Measurements from ENCODE around the gene GPC6.

The GPC6 gene

GRCh38 chr13:93624311-93624777 is 397.7 kb downstream of the GPC6 start:
- DNase-seq, result no peak

- DNase-seq, result no peak
Observed at GRCh38 chr13:93625536-93625935, 398.9 kb downstream of the GPC6 start.

GRCh38 chr13:93628136-93628797 is 401.7 kb downstream of the GPC6 start:
- DNase-seq, result no peak

DNA sequence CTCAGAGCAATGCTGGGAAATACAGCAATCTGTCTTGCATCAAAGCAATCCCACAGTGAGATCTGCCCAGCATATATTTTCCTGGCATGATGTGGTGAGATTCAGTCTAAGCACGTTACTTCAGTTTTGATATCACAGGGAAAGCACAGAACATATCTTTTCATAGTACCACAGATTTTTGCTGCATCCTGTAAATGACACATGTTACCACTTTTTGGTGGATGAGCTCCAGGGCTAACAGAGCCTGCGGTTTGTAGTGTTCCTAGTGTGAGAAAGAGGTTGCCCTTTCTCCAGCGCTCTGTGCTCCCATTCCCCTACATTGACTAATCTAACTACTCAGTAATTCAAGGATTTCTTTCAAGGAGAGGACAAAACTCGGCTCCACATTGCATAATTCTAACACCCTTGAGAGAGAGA is 409.0 kb downstream of the GPC6 start:
- DNase-seq, result no peak

DNA sequence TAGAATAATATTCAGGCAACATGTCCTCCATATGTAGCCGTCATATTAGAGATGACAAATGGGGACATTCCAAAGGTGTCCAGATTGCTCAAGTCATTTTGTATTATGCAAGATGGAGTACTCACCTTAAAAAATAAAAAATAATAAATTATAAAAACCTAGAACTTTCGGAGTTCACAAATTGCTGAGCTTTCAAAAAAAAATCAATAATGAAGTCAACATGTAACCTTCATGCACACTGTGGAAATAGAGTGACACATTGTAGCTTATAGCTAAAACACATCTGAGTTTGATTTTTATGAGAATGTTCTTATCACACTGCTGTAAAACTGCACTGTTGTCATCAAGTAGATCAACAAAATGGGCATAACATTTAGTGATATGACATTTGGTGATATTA is 411.2 kb downstream of the GPC6 start:
- DNase-seq, result no peak

DNA sequence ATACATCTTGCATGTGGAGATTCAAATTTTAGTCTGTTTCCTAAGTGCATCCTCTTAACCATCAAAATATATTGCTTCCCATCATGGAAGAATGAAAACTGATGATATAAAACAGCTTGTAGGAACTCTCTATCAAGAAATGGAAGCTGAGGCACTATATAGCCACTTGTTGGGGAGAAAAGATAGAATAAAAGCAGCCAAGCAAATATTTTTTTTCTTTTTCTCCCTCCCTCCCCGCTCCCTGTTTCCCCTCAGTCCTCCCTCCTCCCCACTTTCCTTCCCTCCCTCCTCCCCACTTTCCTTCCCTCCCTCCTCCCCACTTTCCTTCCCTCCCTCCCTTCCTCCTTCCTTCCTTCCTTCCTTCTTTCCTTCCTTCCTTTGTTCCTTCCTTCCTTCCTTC is 413.8 kb downstream of the GPC6 start:
- DNase-seq, result no peak

DNA sequence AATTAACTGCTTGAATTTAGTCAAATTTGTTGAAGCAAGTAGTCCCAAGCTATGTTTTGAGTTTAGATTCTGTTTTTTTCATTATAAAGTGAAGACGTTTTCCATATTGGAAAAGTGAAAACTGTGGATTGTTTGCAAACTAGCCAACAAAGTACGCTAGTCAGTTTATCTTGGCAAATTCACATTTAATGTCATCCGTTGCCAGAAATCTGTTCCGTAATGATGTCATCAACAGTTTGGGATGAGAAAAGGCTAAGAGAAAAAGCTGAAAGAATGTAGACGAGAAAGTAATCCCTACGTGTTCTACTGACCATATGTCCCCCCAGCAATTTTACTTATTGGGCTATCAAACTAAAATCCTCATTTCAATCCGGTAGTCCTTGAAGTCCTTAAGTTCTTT is 419.6 kb downstream of the GPC6 start:
- no peak for DNase-seq

DNA sequence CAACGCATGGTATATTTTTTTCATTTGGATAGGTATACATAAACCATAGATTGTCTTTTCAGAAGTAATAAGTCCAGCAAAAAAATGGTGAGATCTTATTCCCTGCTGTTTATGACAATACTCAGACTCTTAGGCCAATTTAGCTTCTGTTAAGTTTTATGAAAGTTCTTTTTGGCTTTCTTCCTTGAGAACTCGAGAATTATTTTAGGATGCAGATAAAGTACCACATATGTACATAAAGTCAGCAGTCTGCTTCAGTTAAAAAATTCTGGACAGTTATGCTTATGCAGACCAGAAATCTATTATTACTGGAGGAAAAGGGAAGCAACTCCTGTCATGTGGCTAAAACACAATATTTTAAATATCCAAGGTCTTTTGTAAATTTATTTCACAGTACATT is 422.9 kb downstream of the GPC6 start:
- DNase-seq, result no peak

GRCh38 chr13:93653776-93654175 is 427.2 kb downstream of the GPC6 start:
- no peak for DNase-seq

DNA sequence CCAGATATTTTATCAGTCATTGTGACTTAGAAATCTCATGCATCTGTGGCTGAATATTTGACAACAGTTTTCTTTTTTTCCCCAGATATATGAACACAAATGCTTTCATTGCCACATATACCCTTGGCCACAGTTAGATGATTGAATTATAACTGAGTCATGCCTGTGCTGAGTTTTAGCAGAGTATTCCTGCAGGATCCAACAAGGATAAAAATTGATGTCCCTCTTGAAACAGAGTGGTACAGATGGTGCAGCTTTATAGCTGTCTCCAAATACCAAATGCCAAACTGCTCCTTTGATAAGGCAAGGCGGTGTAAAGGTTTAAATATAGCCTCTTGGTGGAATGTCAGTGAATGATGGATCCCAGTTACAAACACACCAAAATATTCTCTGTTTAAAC is 428.5 kb downstream of the GPC6 start:
- DNase-seq, result no peak

GRCh38 chr13:93660391-93661063 is 433.9 kb downstream of the GPC6 start:
- DNase-seq, result no peak

- DNase-seq, result no peak
Observed at GRCh38 chr13:93670866-93671265, 444.3 kb downstream of the GPC6 start.

DNA sequence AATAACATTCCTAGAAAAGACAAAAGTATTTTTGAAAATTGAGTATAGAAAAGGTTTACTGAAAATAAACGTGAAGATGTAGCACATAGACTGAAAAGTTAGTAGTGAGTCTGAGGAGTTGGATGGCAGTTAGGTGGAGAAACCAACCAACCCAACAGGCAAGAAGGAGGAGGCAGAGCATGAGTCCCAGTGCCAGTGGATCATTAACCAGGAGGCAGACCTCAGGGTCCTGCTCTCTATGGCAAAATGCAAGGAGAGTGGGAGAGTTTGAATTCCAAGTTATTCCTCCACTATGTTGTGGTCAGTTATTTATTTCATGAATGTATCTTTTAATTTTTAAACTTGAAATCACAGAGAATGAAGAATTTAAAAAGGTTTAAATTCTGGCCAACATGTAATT is 446.4 kb downstream of the GPC6 start:
- DNase-seq, result no peak

- DNase-seq, result no peak
Observed at GRCh38 chr13:93673885-93674284, 447.3 kb downstream of the GPC6 start.

- DNase-seq, result no peak
Observed at GRCh38 chr13:93674337-93674755, 447.7 kb downstream of the GPC6 start.

DNA sequence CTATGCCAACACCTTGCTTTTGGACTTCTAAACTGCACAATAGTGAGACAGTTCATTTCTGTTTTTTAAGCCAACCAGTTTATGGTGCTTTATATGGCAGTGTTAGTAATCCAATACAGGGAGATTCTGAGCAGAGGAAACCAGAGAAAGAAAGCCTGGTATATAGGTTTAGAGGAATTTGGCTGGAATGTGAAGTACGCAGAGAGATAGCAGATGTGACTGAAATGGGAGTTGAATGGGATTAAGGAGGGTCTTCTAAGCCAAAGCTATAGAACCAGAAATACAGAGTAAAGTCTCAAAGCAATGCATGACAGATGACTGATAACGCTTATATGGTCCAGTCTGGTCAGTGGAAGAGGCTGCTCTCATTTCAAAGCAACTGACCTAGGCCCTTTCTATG is 453.7 kb downstream of the GPC6 start:
- no peak for DNase-seq

DNA sequence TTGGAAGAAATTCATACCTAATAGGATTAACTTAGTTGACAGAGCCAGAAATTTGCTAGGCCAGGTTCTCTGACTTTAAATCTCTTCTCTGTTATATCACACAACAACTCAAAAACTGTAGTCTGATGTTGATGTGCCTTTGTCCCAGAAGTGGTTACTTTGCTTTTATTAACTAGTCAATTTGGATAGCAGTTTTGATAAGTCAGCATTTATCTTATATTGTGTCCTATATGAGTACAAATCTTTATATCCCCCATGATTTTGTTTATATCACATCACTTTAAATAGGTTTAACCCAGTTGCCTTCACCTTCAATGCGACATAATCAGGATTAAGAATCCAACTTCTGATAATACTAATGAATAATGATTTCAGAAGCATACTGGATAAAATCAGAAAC is 459.3 kb downstream of the GPC6 start:
- no peak for DNase-seq

DNA sequence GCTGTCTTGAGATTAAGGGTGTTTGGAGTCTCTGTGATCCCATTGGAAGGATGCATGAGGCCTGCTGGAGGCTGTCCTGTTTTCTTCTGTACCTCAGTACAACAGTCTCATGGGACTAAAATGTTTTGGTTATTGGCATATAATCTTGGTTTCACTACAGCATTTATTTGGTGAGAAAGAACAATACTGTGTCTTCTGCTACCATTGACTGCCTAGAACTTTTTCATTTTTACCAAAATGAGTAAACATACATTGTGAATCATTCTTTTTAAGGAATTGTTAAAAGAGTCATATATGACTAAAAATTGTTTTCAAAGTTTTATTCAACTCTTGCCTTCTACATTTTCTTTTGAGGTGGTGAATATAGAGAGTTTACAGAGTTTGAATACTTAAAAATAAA is 459.8 kb downstream of the GPC6 start:
- DNase-seq, result no peak

- no peak for DNase-seq
Observed at GRCh38 chr13:93687261-93687660, 460.7 kb downstream of the GPC6 start.

- DNase-seq, result no peak
Observed at GRCh38 chr13:93689333-93689732, 462.7 kb downstream of the GPC6 start.

- no peak for DNase-seq
Observed at GRCh38 chr13:93690139-93690538, 463.5 kb downstream of the GPC6 start.

GRCh38 chr13:93698016-93698613 is 471.5 kb downstream of the GPC6 start:
- DNase-seq, result no peak

- no peak for DNase-seq
Observed at GRCh38 chr13:93700115-93700514, 473.5 kb downstream of the GPC6 start.

- no peak for DNase-seq
Observed at GRCh38 chr13:93708308-93709075, 481.9 kb downstream of the GPC6 start.
